ENCODE results near the gene ACTBL2.
"Not testable (repeated sequence)": the region's sequence is repeated elsewhere in the genome, so short reads cannot be mapped to it uniquely, and the experiment has no call there.

Gene ACTBL2

DNA sequence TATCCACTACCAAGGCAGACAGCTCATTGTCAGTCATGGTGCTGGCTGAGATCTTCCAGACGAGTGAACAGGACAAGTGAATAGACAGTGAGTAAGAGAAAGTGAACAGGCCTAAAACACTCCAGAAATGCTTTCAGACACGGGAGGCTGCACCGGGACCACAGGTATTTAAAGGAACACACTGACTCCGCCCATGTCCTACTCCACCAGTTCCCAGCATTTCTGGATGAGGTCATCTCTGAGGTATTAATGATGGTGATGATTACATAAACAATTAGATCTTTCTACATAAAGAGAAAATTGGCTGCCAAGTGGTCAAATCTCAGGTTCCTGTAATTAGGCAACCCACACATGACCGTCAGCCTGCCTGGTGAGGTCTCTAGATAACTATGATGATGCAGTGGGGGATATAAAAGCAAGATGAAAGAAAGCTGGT is at the start of gene ACTBL2:
Gene ACTBL2, minus strand, starts transcription at position 141 of the 436 bp plus-strand sequence. Its CDS starts 104 bp downstream, at position 37.
- Histone ChIP-seq H3K4me1 (ENCODE audit: insufficient read depth, low read length) (no peaks in the 10 kb centered on the region), H3K36me3 (ENCODE audit: insufficient read depth, low read depth, low read length) (no peaks in the 10 kb centered on the region), H3K27ac (ENCODE audit: low read length) (no peak within 1 kb of the TSS), H3K9ac (ENCODE audit: low read depth, low read length) (no peak within 1 kb of the TSS), H3K4me3 (ENCODE audit: low read length) (no peak within 1 kb of the TSS), H3K27me3 (ENCODE audit: insufficient read depth, low read length) (no peaks in the 10 kb centered on the region), H3K9me3 (ENCODE audit: insufficient read depth, low read depth, low read length) (no peaks in the 10 kb centered on the region)

DNA sequence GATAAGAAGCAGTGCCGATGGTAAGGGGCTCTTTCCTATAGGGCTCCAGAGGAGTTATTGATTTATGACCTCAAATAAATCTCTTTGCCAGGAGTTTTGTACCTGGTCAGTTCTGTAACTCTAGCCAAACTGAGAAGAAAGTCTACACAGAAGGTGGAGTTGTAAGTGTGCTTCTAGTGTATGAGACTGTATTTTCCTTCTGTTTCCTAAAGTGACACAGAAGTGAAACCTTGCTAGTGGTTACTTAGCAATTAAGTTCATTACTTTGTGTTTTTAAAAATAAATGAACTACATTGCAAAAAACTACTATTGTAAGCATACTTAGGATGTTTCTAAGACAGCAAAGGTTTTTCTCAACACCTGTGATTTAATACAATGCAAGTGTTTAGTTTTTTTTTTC is 48.7 kb upstream of the ACTBL2 start:
- Histone ChIP-seq H3K27me3 (ENCODE audit: insufficient read depth, low read length) (no peaks in the 10 kb centered on the region), H3K27ac (ENCODE audit: low read length) (no peak overlapping the region), H3K4me1 (ENCODE audit: insufficient read depth, low read length) (no peaks in the 10 kb centered on the region), H3K4me3 (ENCODE audit: low read length) (no peak overlapping the region), H3K9me3 (ENCODE audit: insufficient read depth, low read depth, low read length) (no peaks in the 10 kb centered on the region), H3K36me3 (ENCODE audit: insufficient read depth, low read depth, low read length) (no peaks in the 10 kb centered on the region), H3K9ac (ENCODE audit: low read depth, low read length) (no peak overlapping the region)

DNA sequence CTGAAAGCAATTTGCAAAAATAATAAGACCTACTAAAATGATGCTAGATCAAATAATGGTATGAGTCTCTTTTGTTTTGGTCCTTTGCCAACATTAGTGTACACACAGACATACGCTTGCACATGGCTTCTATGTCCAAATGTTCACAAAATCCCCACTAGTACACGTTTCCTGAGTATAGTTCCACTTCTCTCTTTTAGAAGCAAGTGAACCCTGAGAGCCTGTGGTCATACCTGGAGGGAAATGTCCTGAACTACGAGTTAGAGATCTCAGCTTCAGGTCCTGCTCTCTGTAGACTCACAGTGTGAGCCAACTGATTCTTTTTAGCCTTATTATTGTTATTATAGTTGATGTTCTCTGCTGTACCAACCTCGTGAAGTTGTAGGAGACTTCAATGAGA is 47.3 kb upstream of the ACTBL2 start:
- H3K27ac ChIP-seq (ENCODE audit: low read length) = no peak overlapping the region

DNA sequence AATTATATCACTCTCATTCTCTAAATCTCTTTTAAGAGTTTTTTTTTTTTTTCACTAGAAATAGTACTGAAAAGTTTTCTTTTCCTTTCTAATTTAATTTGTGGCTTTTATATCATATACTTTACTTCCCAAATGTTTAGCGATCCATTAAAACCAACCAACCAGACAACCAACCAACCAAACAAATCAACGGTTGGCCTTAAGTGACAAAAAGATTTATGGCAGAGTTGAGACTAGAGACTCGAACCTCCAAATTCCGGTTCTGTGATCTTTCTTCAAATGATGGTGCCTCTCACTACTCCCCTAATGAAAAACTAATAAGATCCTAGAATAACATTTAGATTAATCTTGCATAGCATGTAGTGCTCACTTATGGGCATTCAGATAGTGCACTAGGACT is 45.3 kb upstream of the ACTBL2 start:
- H3K27ac ChIP-seq (ENCODE audit: low read length) = no peak overlapping the region
- no peaks in the 10 kb centered on the region for H3K9me3 ChIP-seq (ENCODE audit: insufficient read depth, low read depth, low read length)
- H3K4me3 ChIP-seq (ENCODE audit: low read length) = no peak overlapping the region
- H3K4me1 ChIP-seq (ENCODE audit: insufficient read depth, low read length) = peaks cover 8% of the 10 kb centered on the region; the same call in 1 of the 2 replicates
- H3K27me3 ChIP-seq (ENCODE audit: insufficient read depth, low read length) = no peaks in the 10 kb centered on the region
- no peak overlapping the region for H3K9ac ChIP-seq (ENCODE audit: low read depth, low read length)
- H3K36me3 ChIP-seq (ENCODE audit: insufficient read depth, low read depth, low read length) = no peaks in the 10 kb centered on the region

More for the DNA sequence above, 47.3 kb upstream of the ACTBL2 start:
- no peaks in the 10 kb centered on the region for H3K36me3 ChIP-seq (ENCODE audit: insufficient read depth, low read depth, low read length)
- no peaks in the 10 kb centered on the region for H3K9me3 ChIP-seq (ENCODE audit: insufficient read depth, low read depth, low read length)
- H3K27me3 ChIP-seq (ENCODE audit: insufficient read depth, low read length) = no peaks in the 10 kb centered on the region
- no peaks in the 10 kb centered on the region for H3K4me1 ChIP-seq (ENCODE audit: insufficient read depth, low read length)
- H3K4me3 ChIP-seq (ENCODE audit: low read length) = no peak overlapping the region
- H3K9ac ChIP-seq (ENCODE audit: low read depth, low read length) = no peak overlapping the region

DNA sequence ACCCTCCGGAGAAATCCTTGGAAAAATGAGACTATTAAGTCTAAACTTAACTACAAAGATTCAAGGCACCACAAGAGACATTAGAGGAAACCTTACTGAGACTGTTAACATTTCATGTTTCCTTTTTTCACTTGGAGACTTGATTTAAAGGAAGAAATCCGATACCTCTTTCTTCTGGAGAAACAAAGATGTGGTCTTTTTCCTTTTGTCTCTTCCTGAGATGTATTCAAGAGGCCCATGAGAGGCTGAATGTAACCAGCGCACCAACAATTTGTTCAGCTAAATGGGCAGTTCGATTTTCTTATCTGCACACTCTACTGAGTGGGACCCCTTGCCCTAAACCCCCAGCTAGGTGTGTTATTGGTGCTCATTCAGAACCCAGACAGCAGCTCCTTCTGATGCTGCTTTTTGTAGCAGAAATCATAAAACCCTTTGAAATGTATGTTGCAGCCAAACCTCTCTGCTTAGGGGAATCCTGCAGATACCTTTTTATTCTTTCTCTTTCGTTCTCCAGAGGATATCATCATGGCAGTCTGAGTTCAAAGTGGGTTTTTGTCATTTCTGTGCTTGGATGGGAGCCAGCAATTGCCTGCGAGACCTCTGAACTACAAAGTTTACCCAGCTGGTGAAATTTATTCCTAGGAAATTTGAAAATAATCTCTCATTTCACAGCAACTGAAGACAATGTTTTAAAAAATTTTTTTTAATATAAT is 41.9 kb upstream of the ACTBL2 start:
- no peak overlapping the region for H3K4me3 ChIP-seq (ENCODE audit: low read length)
- H3K36me3 ChIP-seq (ENCODE audit: insufficient read depth, low read depth, low read length) = no peaks in the 10 kb centered on the region
- no peak overlapping the region for H3K9ac ChIP-seq (ENCODE audit: low read depth, low read length)
- no peak overlapping the region for H3K27ac ChIP-seq (ENCODE audit: low read length)
- peaks cover 8% of the 10 kb centered on the region; the same call in 1 of the 2 replicates for H3K4me1 ChIP-seq (ENCODE audit: insufficient read depth, low read length)
- no peaks in the 10 kb centered on the region for H3K27me3 ChIP-seq (ENCODE audit: insufficient read depth, low read length)
- H3K9me3 ChIP-seq (ENCODE audit: insufficient read depth, low read depth, low read length) = peaks cover 10% of the 10 kb centered on the region; the same call in 1 of the 2 replicates

DNA sequence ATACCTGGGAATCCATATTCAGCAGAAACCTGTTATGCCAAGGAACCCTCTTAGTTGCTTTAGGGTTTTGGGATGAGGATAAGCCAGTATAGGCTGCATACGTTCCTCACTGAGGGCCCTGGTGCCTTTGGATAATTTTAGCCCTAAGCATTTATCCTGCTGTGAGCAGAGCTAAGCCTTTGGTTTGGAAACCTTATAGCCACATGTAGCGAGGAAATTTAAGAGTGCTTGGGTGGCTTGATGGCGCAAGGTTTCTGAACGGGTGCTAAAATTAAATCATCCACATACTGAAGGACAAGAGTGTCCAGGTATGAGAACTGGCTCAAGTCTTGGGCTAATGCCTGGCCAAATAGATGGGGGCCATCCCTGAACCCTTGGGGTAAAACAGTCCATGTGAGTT is 39.9 kb upstream of the ACTBL2 start:
- H3K27ac ChIP-seq (ENCODE audit: low read length); H3K36me3 ChIP-seq (ENCODE audit: insufficient read depth, low read depth, low read length); H3K9ac ChIP-seq (ENCODE audit: low read depth, low read length); H3K27me3 ChIP-seq (ENCODE audit: insufficient read depth, low read length); H3K4me3 ChIP-seq (ENCODE audit: low read length); H3K4me1 ChIP-seq (ENCODE audit: insufficient read depth, low read length): not testable (repeated sequence)
- peaks cover 15% of the 10 kb centered on the region; the same call in 1 of the 2 replicates for H3K9me3 ChIP-seq (ENCODE audit: insufficient read depth, low read depth, low read length)

DNA sequence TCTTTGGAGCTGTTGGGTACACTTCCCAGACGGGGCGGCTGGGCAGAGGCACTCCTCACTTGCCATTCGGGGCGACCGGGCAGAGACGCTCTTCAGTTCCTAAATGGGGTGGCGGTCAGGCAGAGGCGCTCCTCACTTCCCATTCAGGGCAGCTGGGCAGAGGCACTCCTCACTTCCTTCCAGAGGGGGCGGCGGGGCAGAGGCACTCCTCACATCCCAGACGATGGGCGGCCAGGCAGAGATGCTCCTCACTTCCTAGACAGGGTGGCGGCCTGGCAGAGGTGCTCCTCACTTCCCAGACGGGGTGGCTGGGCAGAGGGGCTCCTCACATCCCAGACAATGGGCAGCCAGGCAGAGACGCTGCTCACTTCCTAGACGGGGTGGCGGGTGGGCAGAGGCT is 35.8 kb upstream of the ACTBL2 start:
- H3K4me1 ChIP-seq (ENCODE audit: insufficient read depth, low read length); H3K4me3 ChIP-seq (ENCODE audit: low read length); H3K27me3 ChIP-seq (ENCODE audit: insufficient read depth, low read length); H3K27ac ChIP-seq (ENCODE audit: low read length); H3K9ac ChIP-seq (ENCODE audit: low read depth, low read length); H3K36me3 ChIP-seq (ENCODE audit: insufficient read depth, low read depth, low read length): not testable (repeated sequence)
- H3K9me3 ChIP-seq (ENCODE audit: insufficient read depth, low read depth, low read length) = peaks cover 15% of the 10 kb centered on the region; the same call in 1 of the 2 replicates

DNA sequence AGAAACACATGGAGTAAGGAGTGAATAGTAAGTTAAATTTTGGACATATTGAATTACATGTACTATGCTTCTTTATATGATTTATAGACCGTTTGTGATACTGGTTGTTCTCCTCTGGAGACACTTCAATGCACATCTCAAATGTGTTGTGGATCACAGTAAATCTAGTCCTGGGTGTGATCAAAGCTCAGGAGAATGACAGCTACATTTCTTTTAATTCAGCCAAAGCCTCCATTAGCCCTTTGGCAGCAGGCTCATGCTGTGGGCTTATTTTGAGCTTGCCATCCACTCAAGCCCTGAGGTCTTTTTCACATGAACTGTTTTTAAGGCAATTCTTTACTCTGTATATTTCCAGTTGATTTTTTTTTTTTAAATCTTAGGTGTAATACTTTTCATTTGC is 34.6 kb upstream of the ACTBL2 start:
- H3K9ac ChIP-seq (ENCODE audit: low read depth, low read length) = no peak overlapping the region

DNA sequence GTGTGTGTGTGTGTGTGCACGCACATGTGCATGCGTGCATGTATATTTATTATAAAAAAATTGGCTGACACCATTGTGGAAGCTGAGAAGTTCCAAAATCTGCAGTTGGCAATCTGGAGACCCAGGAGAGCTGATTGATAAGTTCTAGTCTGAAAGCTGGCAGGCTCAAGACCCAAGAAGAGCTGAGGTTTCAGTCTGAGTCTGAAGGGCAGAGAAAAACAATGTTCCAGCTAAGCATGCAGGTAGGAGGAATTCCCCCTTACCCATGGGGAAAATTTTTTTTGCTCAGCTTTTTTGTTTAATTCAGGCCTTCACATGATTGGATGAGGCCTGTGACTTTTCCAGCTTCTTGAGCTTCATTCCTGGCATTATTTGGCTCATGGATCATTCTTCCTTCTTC is 31.2 kb upstream of the ACTBL2 start:
- H3K27me3 ChIP-seq (ENCODE audit: insufficient read depth, low read length) = no peaks in the 10 kb centered on the region
- no peaks in the 10 kb centered on the region for H3K4me1 ChIP-seq (ENCODE audit: insufficient read depth, low read length)
- no peak overlapping the region for H3K4me3 ChIP-seq (ENCODE audit: low read length)
- no peaks in the 10 kb centered on the region for H3K9me3 ChIP-seq (ENCODE audit: insufficient read depth, low read depth, low read length)
- H3K9ac ChIP-seq (ENCODE audit: low read depth, low read length) = no peak overlapping the region
- H3K27ac ChIP-seq (ENCODE audit: low read length) = no peak overlapping the region
- H3K36me3 ChIP-seq (ENCODE audit: insufficient read depth, low read depth, low read length) = no peaks in the 10 kb centered on the region

More for the DNA sequence above, 34.6 kb upstream of the ACTBL2 start:
- Histone ChIP-seq H3K27ac (ENCODE audit: low read length) (no peak overlapping the region), H3K4me3 (ENCODE audit: low read length) (no peak overlapping the region), H3K9me3 (ENCODE audit: insufficient read depth, low read depth, low read length) (peaks cover 15% of the 10 kb centered on the region; the same call in 1 of the 2 replicates), H3K36me3 (ENCODE audit: insufficient read depth, low read depth, low read length) (no peaks in the 10 kb centered on the region), H3K4me1 (ENCODE audit: insufficient read depth, low read length) (no peaks in the 10 kb centered on the region), H3K27me3 (ENCODE audit: insufficient read depth, low read length) (no peaks in the 10 kb centered on the region)

DNA sequence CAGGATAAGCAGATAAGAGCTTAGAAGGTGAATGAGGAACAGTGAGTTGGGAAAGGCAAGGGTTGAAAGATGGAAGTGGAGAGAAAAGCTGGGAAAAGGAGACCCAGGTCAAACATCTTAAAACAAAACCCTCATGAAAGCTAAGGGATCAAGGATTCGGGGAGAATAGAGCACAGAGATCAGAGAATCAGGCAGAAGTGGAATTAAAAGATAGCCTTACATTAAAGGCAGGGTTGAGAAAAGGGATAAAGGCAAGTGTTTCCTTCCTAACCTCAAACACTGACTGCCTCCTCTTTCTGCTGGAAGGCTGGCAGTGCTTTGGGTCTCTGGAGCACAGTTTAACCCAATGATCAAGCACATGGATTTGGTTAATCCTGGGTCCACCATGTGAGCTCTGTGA is 28.7 kb upstream of the ACTBL2 start:
- no peaks in the 10 kb centered on the region for H3K27me3 ChIP-seq (ENCODE audit: insufficient read depth, low read length)
- no peaks in the 10 kb centered on the region for H3K36me3 ChIP-seq (ENCODE audit: insufficient read depth, low read depth, low read length)
- H3K4me3 ChIP-seq (ENCODE audit: low read length) = no peak overlapping the region
- H3K27ac ChIP-seq (ENCODE audit: low read length) = no peak overlapping the region
- H3K4me1 ChIP-seq (ENCODE audit: insufficient read depth, low read length) = no peaks in the 10 kb centered on the region
- no peaks in the 10 kb centered on the region for H3K9me3 ChIP-seq (ENCODE audit: insufficient read depth, low read depth, low read length)
- H3K9ac ChIP-seq (ENCODE audit: low read depth, low read length) = no peak overlapping the region

DNA sequence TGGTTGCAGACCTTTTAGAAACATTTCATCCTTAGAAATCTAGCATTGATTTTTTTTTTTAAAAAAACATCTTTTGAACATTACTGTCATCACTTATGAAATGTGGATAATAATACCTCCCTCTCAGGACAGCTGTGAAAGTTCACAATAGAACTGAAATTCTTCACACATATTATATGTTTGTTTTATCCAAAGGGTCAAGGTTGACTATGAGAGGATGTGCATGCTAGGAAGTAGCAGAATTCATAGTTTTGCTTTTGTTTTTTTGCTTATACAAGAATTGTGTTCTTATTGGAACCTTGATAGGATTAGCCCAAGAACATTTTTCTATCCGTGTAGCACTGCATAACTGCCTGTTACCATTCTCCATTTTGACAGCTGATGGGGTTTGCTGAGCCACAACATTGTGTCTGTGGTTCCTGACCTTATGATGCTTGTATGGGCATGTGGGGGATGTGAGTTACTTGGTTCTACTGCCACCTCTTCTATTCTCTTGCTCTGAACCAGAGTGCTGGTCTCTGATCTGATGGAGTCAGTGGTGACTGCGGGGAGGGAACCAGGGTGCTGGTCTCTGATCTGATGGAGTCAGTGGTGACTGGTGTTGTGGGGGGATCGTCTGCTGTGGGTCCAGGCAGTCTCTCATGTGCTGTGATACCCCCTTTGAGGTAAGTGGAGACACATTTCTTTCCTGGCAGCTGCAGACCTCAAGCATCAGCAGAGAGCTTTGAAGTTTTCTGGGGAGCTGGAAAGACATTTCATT is 27.1 kb upstream of the ACTBL2 start:
- H3K4me1 ChIP-seq (ENCODE audit: insufficient read depth, low read length) = no peaks in the 10 kb centered on the region

DNA sequence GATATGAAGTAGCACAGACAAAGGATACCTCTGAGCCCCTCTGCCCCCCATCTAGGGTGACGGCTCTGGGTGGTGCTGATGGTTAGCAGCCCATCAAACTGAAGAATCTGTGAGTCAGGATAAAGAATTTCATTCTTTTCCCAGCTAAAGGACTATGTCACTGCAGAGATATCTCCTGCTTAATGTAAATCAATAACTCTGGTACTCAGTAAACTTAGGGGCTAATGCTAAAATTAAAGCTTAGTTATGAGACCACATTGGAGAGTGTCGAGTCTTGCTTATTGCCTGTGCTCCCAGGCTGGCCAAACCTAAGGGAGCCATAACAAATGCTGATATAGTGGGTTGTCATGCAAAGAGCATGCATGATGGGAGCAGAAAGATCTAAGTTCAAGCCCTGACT is 25.6 kb upstream of the ACTBL2 start:
- Histone ChIP-seq H3K27ac (ENCODE audit: low read length) (no peak overlapping the region), H3K9me3 (ENCODE audit: insufficient read depth, low read depth, low read length) (no peaks in the 10 kb centered on the region), H3K4me1 (ENCODE audit: insufficient read depth, low read length) (no peaks in the 10 kb centered on the region), H3K4me3 (ENCODE audit: low read length) (no peak overlapping the region), H3K9ac (ENCODE audit: low read depth, low read length) (no peak overlapping the region), H3K27me3 (ENCODE audit: insufficient read depth, low read length) (no peaks in the 10 kb centered on the region), H3K36me3 (ENCODE audit: insufficient read depth, low read depth, low read length) (no peaks in the 10 kb centered on the region)

More for the DNA sequence above, 27.1 kb upstream of the ACTBL2 start:
- Histone ChIP-seq H3K36me3 (ENCODE audit: insufficient read depth, low read depth, low read length) (no peaks in the 10 kb centered on the region), H3K9me3 (ENCODE audit: insufficient read depth, low read depth, low read length) (no peaks in the 10 kb centered on the region), H3K9ac (ENCODE audit: low read depth, low read length) (no peak overlapping the region), H3K4me3 (ENCODE audit: low read length) (no peak overlapping the region), H3K27me3 (ENCODE audit: insufficient read depth, low read length) (no peaks in the 10 kb centered on the region), H3K27ac (ENCODE audit: low read length) (no peak overlapping the region)

Measured in iPS-20b (cell line).